IMR-90 (cell line): ENCODE measurements around the gene FNDC3A. TPM values are rescaled to one million over a fixed set of nuclear protein-coding genes. Genes with fewer than 3 reads are reported as not detected.

Experiments used
- ATAC-seq: fragments of 200-7000 bp; cut with Tn5 transposase; 2 replicates; pipeline ENCODE4 v1.9.1; 2020; ENCODE audit warnings: low read depth, mild to moderate bottlenecking, moderate library complexity
- BruUV-seq: library from RNA; stranded (reverse); fragments of 400-500 nt; replicated peaks from 2 replicates; lab custom pipeline; 2021; lab: Mats Ljungman, UMichigan
- CTCF ChIA-PET: fragments of 300-600 bp; formaldehyde crosslinking; extraction: SDS; loops from one replicate; lab custom pipeline; 2021; ENCODE audit warnings: antibody characterized with exemption; lab: Yijun Ruan, JAX
- POLR2A ChIA-PET: fragments of 300-600 bp; sonication (Branson Sonifier 250); formaldehyde crosslinking; loops from one replicate; lab custom pipeline; 2022; ENCODE audit warnings: antibody characterized with exemption; ENCODE audit not compliant: unreplicated experiment; lab: Charles Lee
- DNase-seq: peaks from one replicate; pipeline ENCODE4 v3.0.0; 2013
- H2AFZ ChIP-seq: replicated peaks from 2 replicates; pipeline ENCODE3; 2013; ENCODE audit warnings: low read length, mild to moderate bottlenecking; ENCODE audit not compliant: poor library complexity
- H2AK5ac ChIP-seq: 2 replicates; pipeline ENCODE4 v1.6.1; 2013; ENCODE audit warnings: low read depth, low read length, inconsistent platforms
- H2AK9ac ChIP-seq: replicated peaks from 2 replicates; pipeline ENCODE3; 2013; ENCODE audit warnings: mild to moderate bottlenecking, low read depth, low read length, moderate library complexity; ENCODE audit not compliant: poor library complexity
- H2BK120ac ChIP-seq: 2 replicates; pipeline ENCODE4 v1.6.1; 2013; ENCODE audit warnings: low read depth, low read length, inconsistent platforms
- H2BK15ac ChIP-seq: 3 replicates; pipeline ENCODE4 v1.6.1; 2013; ENCODE audit warnings: low read depth, low read length, inconsistent platforms
- H2BK20ac ChIP-seq: 2 replicates; pipeline ENCODE4 v1.6.1; 2013; ENCODE audit warnings: low read depth, mild to moderate bottlenecking, inconsistent platforms, low read length, moderate library complexity
- H2BK5ac ChIP-seq: 2 replicates; pipeline ENCODE4 v1.6.1; 2013; ENCODE audit warnings: mild to moderate bottlenecking, low read depth, low read length, inconsistent platforms; ENCODE audit not compliant: poor library complexity, severe bottlenecking
- H3K14ac ChIP-seq: replicated peaks from 2 replicates; pipeline ENCODE4 v1.6.1; 2013; ENCODE audit warnings: low read depth, low read length, inconsistent platforms
- H3K18ac ChIP-seq: 2 replicates; pipeline ENCODE4 v1.6.1; 2013; ENCODE audit warnings: low read depth, low read length, control low read depth
- H3K23ac ChIP-seq: 2 replicates; pipeline ENCODE4 v1.6.1; 2013; ENCODE audit warnings: low read depth, low read length, inconsistent platforms
- H3K27ac ChIP-seq: 2 replicates; pipeline ENCODE4 v1.5.1; 2013; ENCODE audit warnings: mild to moderate bottlenecking, control low read depth, low read length; ENCODE audit not compliant: insufficient read depth
- H3K27me3 ChIP-seq: 2 replicates; pipeline ENCODE4 v1.6.1; 2013; ENCODE audit warnings: low read length; ENCODE audit not compliant: control insufficient read depth, insufficient read depth
- H3K36me3 ChIP-seq: 2 replicates; pipeline ENCODE4 v1.6.1; 2013; ENCODE audit warnings: low read length, mixed read lengths; ENCODE audit not compliant: control insufficient read depth, insufficient read depth
- H3K4ac ChIP-seq: 2 replicates; pipeline ENCODE4 v1.6.1; 2013; ENCODE audit warnings: low read depth, low read length, inconsistent platforms
- H3K4me1 ChIP-seq: 2 replicates; pipeline ENCODE4 v1.6.1; 2013; ENCODE audit warnings: low read length, mixed read lengths; ENCODE audit not compliant: control insufficient read depth, insufficient read depth
- H3K4me2 ChIP-seq: 2 replicates; pipeline ENCODE4 v1.6.1; 2013; ENCODE audit warnings: low read depth, mild to moderate bottlenecking, control low read depth, low read length, moderate library complexity
- H3K4me3 ChIP-seq: 2 replicates; pipeline ENCODE4 v1.5.1; 2013; ENCODE audit warnings: low read depth, mild to moderate bottlenecking, control low read depth, low read length, moderate library complexity; ENCODE audit not compliant: insufficient read depth
- H3K56ac ChIP-seq: 2 replicates; pipeline ENCODE4 v1.6.1; 2013; ENCODE audit warnings: low read length, inconsistent platforms; ENCODE audit not compliant: insufficient read depth; ENCODE audit errors: extremely low read depth
- H3K79me1 ChIP-seq, 2 experiments: 2 replicates each; pipeline ENCODE4 v1.6.1; 2013; ENCODE audit warnings: low read length in 2 of 2, inconsistent platforms in 1 of 2, low read depth in 1 of 2
- H3K9ac ChIP-seq: 2 replicates; pipeline ENCODE4 v1.6.1; 2013; ENCODE audit warnings: low read depth, low read length, control low read depth
- H3K9me1 ChIP-seq: 2 replicates; pipeline ENCODE4 v1.6.1; 2013; ENCODE audit warnings: low read length, inconsistent platforms; ENCODE audit not compliant: insufficient read depth
- H3K9me3 ChIP-seq: 2 replicates; pipeline ENCODE4 v1.6.1; 2013; ENCODE audit warnings: low read length; ENCODE audit not compliant: control insufficient read depth, insufficient read depth
- H4K20me1 ChIP-seq: 2 replicates; pipeline ENCODE4 v1.6.1; 2013; ENCODE audit warnings: low read length, inconsistent platforms; ENCODE audit not compliant: insufficient read depth
- H4K5ac ChIP-seq: 2 replicates; pipeline ENCODE4 v1.6.1; 2013; ENCODE audit warnings: mild to moderate bottlenecking, low read depth, low read length, control low read depth
- H4K8ac ChIP-seq, 2 experiments: 2 replicates each; pipeline ENCODE4 v1.6.1; 2013; ENCODE audit warnings: low read depth in 2 of 2, low read length in 2 of 2, control low read depth in 1 of 2, inconsistent platforms in 1 of 2
- H4K91ac ChIP-seq: 2 replicates; pipeline ENCODE4 v1.6.1; 2013; ENCODE audit warnings: low read depth, low read length, inconsistent platforms; ENCODE audit not compliant: insufficient read depth
- SMC3 ChIP-seq: fragments of 150-350 bp; IDR thresholded peaks from 2 replicates; pipeline ENCODE4 v1.6.1; 2016; ENCODE audit warnings: low read depth, mild to moderate bottlenecking, antibody characterized with exemption, low read length, moderate library complexity
- WGBS, 2 experiments: methylation state at CpG; one replicate each; pipeline versions ENCODE4 v1.1.5 to v1.1.7; 2013; ENCODE audit warnings: missing lambda C conversion rate in 2 of 2; ENCODE audit not compliant: insufficient read length in 1 of 2; ENCODE audit errors: extremely low coverage in 2 of 2; 5-methylcytosine and 5-hydroxymethylcytosine counted together
- dilution Hi-C: fragments of 300-500 bp; cut with HindIII; formaldehyde crosslinking; loops from one replicate; pipeline ENCODE4 v1.14.3; 2018; ENCODE audit warnings: low sequenced_read_pairs; ENCODE audit not compliant: unreplicated experiment
- in situ Hi-C: fragments of 300-500 bp; cut with MboI; formaldehyde crosslinking; loops from 3 replicates; pipeline ENCODE4 v1.14.3; 2019; ENCODE audit warnings: low sequenced_read_pairs, inconsistent platforms, mixed read lengths
- intact Hi-C: fragments of 100-400 bp; cut with micrococcal nuclease; formaldehyde crosslinking; loops from 2 replicates; pipeline ENCODE4 v1.10.0; 2022
- polyA plus RNA-seq, 3 experiments: library from polyadenylated mRNA; depleted of rRNA; stranded (reverse); fragments of >200 nt; gene quantifications; 2 replicates each; pipeline ENCODE4 v1.2.3, GENCODE V29; 2012; ENCODE audit warnings: low replicate concordance in 1 of 3
- total RNA-seq: library from RNA; depleted of rRNA; stranded (reverse); fragments of >200 nt; gene quantifications from 2 replicates; pipeline ENCODE4 v1.2.3, GENCODE V29; 2012

FNDC3A gene
- total and polyA plus RNA-seq, 2 of the 4 experiments (the other 2 are of a cell fraction) = 29.2 to 60.4 TPM

- WGBS, 2 experiments = 100% methylated on average over 2 of the region's 5 CpGs; no CpG with 5 or more reads in 1 of the 2 experiments
- Histone ChIP-seq H3K4me1 (peaks cover 8% of the 10 kb centered on the region), H4K91ac (no peak overlapping the region), H3K9me3 (no peaks in the 10 kb centered on the region), H2AK9ac (no peak overlapping the region), H3K4me3 (no peak overlapping the region), H3K36me3 (no peaks in the 10 kb centered on the region; the same call in 1 of the 2 replicates), H3K27me3 (no peaks in the 10 kb centered on the region), H3K27ac (no peak overlapping the region), H3K9me1 (no peaks in the 10 kb centered on the region; the same call in 1 of the 2 replicates), H2BK15ac (no peak overlapping the region; the same call in 2 of the 3 replicates), H3K4ac (no peak overlapping the region), H3K23ac (no peak overlapping the region), H3K79me1 (peaks cover 38 to 50% of the 10 kb centered on the region in 2 experiments), H3K14ac (no peak overlapping the region), H4K5ac (no peak overlapping the region), H2AK5ac (no peak overlapping the region), H4K20me1 (no peaks in the 10 kb centered on the region), H2BK120ac (no peak overlapping the region), H2AFZ (no peak overlapping the region), H3K9ac (no peak overlapping the region), H3K18ac (no peak overlapping the region), H4K8ac (no peak overlapping the region), H3K56ac (no peak overlapping the region), H2BK5ac (no peak overlapping the region), H2BK20ac (no peak overlapping the region), H3K4me2 (no peak overlapping the region)
- in situ Hi-C loops (no loop called here), intact Hi-C loops (no loop called here), dilution Hi-C loops (no loop called here)
- ChIA-PET CTCF (no interaction called here), POLR2A (no interaction called here)
- DNase-seq = no peak
- no peak for TF ChIP-seq SMC3
- ATAC-seq = no peak
- BruUV-seq = no TSS peak
Observed at GRCh38 chr13:49093376-49093775, 117.7 kb downstream of the FNDC3A start.
